Glomerular endothelial cell (primary cell): ENCODE data around the gene PAPPA2. TPM values are rescaled to one million over a fixed set of nuclear protein-coding genes. Genes with fewer than 3 reads are reported as not detected.

Experiments
- DNase-seq: peaks from one replicate; pipeline ENCODE4 v3.0.0-alpha.2; 2011; ENCODE audit warnings: low read depth, low spot score; ENCODE audit errors: extremely low read depth
- total RNA-seq: library from RNA; depleted of rRNA; stranded (reverse); fragments of >200 nt; gene quantifications from 2 replicates; pipeline ENCODE4 v1.2.3, GENCODE V29; 2015

PAPPA2 gene
- total RNA-seq, 1 donor from 2014 or later: 0.18 TPM

DNA sequence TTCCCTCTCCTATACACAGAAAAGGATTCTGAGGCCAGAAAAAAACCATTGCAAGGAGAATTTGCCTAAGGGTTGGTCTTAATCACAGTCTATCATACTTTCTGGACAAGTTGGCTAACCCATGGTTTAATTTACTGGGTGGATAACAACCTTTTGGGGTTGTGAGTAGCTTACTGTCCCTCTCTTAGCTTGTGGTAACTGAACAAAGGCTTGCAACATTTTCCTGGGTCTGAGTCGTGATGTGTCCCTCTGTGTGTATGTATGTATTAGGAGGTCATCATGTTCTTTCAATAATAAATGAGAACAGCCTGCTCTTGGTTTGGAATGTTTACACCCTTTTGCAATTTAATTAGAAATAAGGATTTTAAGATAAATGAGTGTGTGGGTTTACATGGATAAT, 36.7 kb downstream of the PAPPA2 start:
- DNase-seq: no peak

DNA sequence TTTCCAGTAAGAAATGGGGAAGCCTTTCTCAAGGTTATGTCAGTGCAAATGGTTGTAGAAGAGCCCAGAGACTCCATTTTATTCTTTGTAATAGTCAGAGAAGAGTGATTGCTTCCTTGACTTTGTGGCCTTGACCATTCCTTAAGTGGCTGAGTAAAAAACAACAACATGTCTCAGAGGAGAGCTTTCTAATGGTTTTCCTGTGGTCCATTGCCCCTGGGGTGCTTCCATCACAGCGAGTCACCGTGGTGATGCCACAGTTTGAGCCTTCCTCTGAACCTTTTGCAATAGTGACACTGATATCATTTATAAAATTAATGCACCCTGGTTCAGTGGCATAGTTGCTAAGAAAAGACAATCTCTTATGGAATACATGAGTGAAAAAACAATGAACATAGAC, 38.6 kb downstream of the PAPPA2 start:
- no peak for DNase-seq

DNA sequence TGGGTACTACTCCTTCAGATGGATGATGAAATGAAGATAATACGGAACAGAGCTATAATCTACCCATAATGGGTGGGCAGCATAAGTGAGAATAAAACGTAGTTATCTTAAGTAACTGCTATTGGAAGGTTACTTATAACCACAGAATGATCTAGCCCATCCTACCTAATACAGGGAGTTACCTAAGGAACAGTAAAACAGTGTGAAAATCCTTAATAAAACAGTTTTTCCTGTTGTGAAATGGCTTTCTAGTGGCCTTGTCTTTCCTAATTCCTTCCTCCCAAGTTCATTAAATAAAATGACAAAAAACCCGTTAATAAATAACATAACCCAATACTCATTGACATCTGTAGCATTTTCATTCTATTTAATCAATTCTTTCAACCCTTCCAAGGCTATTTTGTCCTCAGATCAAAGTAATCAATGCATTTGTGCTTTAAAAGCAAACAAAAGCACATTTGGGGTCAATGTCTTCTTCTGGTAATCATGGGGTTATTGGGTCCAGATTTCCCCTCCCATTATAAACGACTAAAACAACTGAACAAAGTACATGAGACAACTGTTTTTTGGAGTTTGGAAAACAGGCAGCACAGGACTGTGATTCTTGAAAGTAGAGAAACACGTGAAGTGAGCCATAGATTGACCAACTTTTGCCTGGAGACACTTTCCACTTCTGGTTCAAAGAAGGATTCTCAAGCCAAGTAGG, 42.0 kb downstream of the PAPPA2 start:
- no peak for DNase-seq

DNA sequence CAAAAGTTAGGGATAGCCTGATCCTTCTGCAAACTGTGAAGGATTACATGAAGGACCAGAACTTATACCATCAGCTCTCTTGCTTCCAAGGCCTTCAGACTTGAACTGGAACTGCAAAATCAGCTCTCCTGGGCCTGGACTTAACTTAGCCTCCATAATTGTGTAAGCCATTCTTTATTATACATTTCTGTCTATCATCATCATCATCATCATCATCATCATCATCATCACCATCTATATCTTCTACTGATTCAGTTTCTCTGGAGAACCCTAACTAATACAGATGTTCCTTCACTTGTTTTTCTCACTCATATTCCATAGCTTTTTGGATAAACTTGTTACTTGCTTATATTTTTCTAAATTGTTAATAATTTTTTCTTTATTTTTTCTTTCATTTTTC, 50.0 kb downstream of the PAPPA2 start:
- no peak for DNase-seq

DNA sequence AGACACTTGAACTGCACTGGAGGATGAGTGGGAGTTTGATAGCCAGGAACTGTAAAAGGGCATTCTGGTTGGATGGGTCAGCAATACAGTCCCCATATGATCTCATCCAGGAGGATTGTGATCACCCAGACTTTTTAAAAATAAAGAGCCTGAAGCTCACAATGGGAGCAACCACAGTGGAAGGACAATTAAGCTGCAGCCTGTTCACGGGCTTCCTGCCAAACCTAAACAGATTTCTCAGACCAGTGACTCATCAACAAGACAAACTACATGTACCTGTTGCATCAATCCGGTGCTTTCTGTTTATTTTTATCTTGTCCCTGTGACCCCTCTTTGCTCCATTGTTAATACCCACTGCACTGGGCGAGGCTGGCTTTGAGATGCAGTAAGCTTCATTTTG, 52.3 kb downstream of the PAPPA2 start:
- no peak for DNase-seq

DNA sequence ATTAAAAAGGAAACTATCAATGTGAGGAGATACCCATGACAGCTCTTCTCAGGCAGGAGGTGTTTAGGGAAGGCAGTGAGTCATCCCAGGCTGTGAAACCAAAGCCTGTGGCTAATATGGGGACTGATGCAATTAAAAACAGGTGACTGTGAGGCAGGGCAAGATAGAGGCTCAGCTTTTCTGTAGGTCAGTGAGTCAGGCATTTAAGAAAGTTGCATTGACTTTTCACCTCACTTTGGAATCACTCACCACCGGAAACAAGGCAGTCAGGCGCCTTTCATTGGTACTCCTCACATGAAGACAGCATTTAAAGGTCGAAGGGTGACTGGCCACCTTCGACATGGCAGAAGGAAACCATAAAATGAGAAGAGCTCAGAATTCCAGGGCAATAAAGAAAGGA, 54.5 kb downstream of the PAPPA2 start:
- no peak for DNase-seq

DNA sequence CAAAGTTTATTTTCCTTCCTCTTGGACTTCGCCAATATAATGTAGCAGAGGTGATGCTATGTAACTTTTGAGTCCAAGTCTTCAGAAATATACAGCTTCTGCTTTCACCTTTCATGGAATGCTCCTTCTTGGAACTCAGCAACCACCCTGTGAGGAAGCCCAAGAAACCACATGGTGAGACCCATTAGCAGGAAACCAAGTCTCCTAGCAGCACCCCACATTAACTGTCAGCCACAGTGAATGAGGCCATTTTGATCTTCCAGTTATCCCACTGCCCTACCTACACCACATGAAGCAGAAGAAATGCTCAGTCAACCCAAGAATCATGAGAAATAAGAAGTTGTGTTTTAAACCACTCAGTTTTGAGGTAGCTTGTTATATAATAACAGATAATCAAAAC, 58.2 kb downstream of the PAPPA2 start:
- no peak for DNase-seq

DNA sequence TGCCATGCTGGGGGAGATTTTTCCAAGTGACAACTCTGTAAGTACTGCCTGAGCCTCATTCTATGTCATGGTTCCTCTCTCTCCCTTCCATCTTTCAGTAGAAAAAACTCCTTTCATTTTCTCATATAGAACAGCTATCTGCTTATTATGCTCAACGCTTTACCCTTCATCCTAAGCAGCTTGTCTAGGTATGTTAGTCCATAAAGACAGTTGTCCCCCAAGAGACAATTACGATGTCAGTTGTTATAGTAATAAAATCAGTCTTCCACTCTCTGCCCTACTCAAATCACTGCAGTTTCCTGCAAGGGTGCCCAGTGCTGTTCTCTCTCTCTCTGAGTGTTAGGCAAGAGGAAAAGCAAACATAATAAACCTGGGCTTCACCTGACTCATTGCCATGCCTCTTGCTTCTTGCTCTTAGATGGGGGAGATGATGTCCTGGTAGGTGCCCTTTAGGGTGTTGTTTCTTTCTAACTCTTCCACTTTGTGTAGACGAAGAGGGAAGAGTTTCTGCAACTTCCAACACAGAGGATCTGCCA, 59.4 kb downstream of the PAPPA2 start:
- DNase-seq: no peak

DNA sequence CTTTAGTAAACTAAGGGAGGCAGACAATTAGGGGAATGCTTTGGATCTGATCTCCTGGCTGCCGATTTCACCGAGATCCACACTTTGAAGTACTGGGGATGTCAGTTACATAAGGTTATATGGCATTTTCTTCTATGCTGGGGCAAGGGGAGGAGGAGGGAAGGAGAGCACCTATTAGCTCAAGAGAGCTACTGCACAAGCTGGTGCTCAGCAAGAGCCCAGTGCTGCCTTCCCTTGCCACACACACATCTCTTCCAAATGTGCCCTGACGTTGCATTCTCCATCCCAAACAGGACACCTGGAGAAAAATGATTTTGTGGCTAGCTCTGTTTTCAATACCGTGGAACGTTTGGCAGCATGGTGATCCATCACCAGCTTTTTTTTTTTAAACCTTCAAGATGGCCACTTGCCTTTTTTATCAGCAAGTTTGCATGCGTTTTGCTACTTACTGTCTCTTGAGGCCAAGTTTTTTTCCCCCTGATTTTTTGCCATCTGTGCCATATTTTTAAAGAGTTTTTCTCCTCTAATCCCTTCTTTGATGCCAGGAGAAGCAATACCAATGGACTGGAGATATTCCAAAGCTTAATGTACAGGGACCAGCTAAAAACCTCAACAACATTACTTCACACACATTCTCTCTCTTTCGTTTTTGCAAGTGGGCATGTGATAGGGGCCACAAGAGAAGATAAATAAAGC, 66.6 kb downstream of the PAPPA2 start:
- no peak for DNase-seq

DNA sequence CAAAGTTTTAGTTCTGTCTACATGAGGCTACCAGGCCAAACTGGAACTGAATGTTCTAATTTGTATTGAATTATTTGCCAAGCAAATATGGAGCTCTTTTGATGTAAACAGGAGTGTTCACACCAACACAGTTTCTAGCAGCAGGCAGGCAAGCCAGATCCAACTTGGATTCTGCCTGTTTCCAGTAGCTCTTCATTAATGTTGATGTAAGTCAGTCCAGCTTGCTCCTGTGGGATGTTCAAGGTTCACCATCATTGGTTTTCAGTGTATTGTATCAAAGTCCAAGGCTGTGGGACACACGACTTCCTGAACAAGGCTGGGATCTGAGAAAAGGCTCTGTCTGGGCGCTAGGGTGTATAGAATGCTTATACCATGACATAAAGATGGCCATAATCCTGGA, 68.1 kb downstream of the PAPPA2 start:
- DNase-seq: no peak

DNA sequence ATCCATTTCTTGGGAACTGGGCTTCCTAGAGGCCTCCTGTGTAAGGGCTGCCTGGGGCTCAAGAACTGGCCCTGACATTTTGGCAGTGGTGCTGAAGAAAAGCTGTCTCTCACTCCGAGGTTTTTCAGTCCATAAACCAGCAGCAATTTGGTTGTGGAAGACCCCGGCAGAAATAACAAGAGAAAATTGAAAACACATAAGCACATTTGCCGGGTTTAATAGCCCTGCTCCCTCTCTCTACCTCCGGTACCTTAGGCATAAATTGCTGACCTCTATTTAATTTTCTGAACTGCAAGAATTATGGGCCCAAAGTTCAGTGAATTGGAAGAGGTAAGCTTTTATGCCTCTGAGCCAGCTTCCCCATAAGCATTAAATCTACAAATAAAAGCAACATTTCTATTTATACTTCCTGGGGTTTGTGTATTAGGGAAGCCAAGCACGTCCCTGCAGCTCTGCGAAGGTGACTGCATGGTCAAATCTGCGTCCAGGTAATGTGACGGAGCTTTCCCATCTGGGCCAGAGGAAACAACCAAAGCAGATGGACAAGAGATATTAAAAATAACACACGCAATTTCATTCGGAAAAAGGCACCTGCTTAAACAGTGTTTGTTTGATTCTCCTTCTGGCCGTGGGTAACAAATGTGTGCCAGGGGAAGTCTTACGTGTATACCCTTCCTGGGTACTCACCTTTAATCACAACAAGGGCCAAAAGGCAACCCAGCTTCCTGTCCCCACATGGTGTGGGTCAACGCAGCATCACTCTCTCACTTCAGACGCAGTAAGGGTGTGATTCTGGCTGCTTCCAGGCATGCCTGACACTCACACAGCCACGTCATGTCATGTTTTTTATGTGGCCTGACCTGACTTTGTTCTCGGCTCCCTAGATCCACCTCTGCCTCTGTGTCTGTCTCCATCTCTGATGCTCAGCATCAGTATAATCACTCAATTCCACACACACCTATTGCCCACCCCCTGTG, 69.2 kb downstream of the PAPPA2 start:
- no peak for DNase-seq

DNA sequence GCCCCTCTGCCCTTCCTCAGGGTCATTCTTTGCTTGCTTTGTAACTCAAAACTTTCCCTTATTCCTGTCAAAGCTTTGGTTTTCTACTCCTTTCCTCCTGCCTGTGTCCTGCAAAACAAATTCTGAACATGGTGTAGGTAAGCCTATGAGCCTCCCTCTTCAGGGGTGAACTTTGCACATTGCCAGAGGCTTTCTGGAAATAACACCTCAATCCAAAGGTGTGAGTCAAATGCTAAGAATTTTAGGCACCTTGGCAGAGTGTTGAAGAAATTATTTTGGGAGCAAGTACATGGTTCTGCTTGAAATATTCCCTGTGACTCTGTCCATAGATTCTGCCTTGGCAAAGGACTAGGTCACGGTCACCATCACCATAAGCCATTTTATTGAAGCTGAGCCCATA, 70.0 kb downstream of the PAPPA2 start:
- DNase-seq: no peak

DNA sequence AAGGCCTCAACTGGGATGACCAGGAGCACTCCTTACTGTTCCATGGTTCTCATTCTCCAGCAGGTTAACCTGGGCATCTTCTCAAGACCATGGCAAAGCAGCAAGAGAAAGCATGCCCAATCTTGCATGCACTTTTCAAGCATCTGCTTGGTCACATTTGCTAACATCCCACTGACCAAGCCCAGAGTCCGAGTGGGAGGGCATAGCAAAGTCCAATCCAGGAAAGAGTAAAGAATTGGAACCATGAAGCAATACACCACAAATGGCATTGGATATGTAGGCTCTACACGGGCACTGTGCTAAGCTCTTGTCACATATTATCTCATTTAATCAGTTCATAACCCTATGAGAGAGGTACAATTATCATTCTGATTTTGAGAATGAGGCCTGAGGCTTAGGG, 73.6 kb downstream of the PAPPA2 start:
- no peak for DNase-seq

DNA sequence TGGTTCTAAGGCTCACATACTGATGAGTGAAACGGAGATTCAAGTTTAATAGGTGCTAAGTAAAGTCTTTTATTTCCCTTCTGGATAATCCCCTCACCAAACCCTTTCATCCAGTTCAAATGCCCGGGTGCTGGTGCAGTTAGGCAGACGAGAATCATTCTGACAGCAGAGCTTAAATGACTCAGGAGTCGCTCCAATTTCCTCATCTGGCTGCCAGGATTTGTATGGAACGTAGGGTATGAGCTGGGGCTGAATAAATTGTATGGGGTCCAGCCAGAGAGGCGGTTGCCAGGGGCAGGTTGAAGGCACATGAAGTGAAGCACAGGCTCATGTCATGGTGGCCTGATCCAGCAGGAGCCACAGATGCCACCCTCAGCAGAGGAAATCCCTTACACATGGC, 76.0 kb downstream of the PAPPA2 start:
- no peak for DNase-seq

DNA sequence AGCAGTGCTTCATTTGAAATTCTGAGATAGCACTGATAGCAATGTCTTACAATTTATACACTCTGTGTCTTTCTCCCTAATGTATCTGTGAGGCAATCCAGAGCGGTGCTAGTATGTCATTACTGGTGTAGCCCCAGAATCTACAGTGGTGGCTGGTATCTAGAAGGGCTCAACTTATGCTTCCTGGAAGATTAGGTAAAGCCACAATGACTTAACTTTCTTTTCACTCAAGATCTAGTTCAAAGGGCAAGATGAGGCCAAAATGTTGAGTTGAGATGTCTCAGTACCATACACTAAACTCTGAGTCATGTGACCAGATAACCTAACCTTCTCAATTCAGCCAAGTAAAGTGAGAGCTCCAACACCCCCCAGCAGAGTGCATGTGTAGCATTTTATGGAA, 77.5 kb downstream of the PAPPA2 start:
- DNase-seq: no peak

DNA sequence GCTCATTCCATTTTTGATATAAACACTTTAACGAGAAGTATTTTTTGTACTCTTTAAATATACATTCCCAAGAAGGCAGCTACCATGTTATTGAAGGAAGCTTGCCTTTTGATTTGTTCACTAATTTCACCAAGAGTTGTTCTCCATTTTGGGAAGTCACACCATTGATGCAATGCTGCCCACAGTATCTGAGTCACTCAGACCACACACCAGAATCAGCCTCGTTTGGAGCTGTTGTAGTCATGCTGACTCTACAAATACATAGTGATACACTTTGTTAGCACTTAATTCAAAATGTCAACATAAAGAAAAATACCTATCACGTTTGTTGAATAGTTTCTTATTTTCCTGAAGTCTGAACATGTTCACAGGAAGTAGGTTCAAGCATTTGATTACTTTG, 78.7 kb downstream of the PAPPA2 start:
- no peak for DNase-seq

DNA sequence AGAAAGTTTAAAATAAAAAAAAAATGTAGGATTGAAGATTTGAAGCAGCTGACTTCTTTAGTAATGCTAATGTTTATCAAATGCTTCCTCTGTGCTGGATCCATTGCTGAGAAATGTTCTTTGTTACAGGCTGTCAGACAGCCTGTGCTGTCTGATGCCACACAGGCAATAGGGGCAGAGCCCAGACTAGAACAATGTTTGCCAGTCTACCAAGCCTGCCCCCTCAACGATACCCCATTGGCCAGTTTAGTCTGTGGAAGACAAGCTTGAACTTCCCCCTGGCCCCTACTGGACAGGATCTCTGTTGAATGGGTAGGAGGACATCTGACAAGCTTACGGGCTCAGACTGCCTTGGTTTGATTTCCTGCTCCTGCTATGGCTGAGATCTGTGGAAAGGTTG, 79.4 kb downstream of the PAPPA2 start:
- no peak for DNase-seq

DNA sequence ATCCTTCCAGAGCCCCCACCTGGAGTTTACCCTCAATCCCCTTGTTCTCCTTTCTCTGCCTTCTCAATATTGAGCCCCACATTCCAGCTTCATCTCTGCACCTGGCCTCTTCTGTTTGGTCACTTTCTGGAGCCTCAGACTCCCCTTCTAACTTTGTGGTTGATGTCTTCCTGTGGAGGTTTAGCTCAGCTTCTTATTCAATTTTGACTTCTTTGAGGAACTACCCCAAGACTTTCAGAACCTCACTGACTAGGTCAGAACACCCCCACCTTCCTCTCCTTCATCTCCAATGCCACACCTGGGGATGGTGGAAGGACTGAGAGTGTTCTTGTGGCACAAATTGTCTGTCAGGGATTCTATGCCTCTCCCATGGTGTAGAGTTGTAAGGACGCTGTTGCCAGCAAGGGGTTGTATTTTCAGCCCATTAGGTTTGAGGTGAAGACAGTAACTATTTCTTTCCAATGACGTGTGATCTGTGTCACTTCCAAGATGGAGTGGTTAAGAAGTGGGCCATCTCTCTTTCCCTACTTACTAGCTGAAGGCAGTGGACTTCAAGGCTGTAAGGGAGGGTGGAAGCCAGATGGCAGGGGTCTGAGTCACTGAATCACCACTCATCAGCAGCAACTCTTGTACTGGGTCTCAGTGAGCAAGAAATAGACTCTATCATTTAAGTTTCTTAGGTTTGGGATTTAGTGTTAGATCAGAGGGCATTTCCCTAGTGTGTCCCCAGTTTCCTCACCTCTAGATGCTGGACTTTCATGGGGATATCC, 80.6 kb downstream of the PAPPA2 start:
- DNase-seq: no peak

DNA sequence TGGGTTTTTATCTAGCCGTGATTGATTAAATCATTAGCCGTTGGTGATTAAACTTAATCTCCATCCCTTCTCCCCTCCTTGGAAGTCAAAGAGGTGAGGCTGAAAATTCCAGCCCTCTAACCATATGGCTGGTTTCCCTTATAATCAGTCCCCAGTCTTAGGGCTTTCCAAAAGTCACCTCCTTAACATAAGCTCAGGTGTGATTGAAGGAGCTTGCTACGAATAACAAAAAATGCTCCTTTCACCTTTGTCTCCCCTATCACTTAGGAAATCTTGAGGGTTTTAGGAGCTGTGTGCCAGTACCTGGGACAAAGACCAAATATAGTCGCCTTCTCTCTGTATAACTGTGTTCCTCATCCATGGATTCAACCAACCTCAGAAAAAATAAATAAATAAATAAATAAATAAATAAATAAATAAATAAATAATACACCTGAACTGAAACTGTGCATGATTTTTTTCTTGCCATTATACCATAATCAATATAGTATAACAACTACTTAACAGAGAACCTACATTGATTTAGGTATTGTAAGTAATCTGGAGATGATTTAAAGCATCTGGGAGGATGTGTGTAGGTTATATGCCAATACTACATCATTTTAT, 82.2 kb downstream of the PAPPA2 start:
- no peak for DNase-seq

DNA sequence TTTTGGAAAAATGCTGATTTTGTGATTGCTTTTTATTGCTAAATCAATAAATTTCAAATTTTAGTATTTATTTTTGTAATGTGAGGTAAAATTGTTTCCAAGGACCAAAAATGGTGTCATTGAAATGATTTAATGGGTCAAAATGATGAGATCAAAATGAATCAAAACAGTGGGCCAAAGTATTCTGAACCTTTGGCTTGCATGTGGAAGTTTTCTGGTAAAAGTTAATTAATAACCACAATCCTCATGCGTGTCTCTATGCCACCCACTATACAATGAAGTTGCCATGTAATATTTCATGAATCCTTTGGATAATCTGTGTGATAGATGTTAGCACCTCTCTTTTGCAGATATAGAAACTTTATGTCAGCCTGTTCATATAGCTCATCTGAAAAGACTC, 83.8 kb downstream of the PAPPA2 start:
- no peak for DNase-seq
